A549 (cell line): ENCODE data around the gene NOL4. TPM values are rescaled to one million over a fixed set of nuclear protein-coding genes. Genes with fewer than 3 reads are reported as not detected.

Source experiments
- ATAC-seq, 2 experiments: fragments of 200-7000 bp in 1 of 2; fragments of >200 bp in 1 of 2; cut with Nextera tagmentation in 1 of 2; cut with Tn5 transposase in 1 of 2; 3 replicates each; pipeline versions ENCODE4 v1.8.0 to v1.9.1; 2018 to 2020; ENCODE audit warnings: mild to moderate bottlenecking in 1 of 2, moderate library complexity in 1 of 2
- CTCF ChIA-PET: fragments of 300-600 bp; sonication (Branson Sonifier 250); formaldehyde crosslinking; extraction: SDS; loops from one replicate; lab custom pipeline; 2021; ENCODE audit warnings: antibody characterized with exemption, inconsistent platforms; lab: Yijun Ruan, JAX
- POLR2A ChIA-PET: fragments of 350-600 bp; formaldehyde crosslinking; extraction: SDS; loops from one replicate; lab custom pipeline; 2021; ENCODE audit warnings: antibody characterized with exemption, inconsistent platforms; lab: Yijun Ruan, JAX
- DNase-seq, 2 experiments: peaks; one replicate each; pipeline versions ENCODE4 v3.0.0 to v3.0.0-alpha.2; 2011 to 2016; ENCODE audit warnings: low read depth in 1 of 2, low spot score in 1 of 2
- FAIRE-seq: peaks from 2 replicates; lab custom pipeline; 2011; peaks lifted over from hg19 to GRCh38; lab: Jason Lieb, UNC
- H3K27ac ChIP-seq, 2 experiments: fragments of >200 bp; sonication (Bioruptor Twin); formaldehyde crosslinking; 3 replicates each; pipeline ENCODE4 v1.5.1; 2016 to 2017
- H3K4me1 ChIP-seq: fragments of >200 bp; sonication (Bioruptor Twin); formaldehyde crosslinking; 3 replicates; pipeline ENCODE4 v1.6.1; 2016
- H3K4me2 ChIP-seq: fragments of >200 bp; sonication (Bioruptor Twin); formaldehyde crosslinking; 3 replicates; pipeline ENCODE4 v1.6.1; 2016
- H3K4me3 ChIP-seq: fragments of >200 bp; sonication (Bioruptor Twin); formaldehyde crosslinking; 3 replicates; pipeline ENCODE4 v1.5.1; 2016
- H3K9me3 ChIP-seq: fragments of >200 bp; sonication (Bioruptor Twin); formaldehyde crosslinking; 3 replicates; pipeline ENCODE4 v1.6.1; 2016
- BCL3 ChIP-seq: fragments of >200 bp; sonication (Bioruptor Twin); formaldehyde crosslinking; IDR thresholded peaks from 3 replicates; pipeline ENCODE4 v1.6.1; 2016
- CTCF ChIP-seq: fragments of >200 bp; sonication (Bioruptor Twin); formaldehyde crosslinking; IDR thresholded peaks from 3 replicates; pipeline ENCODE4 v1.5.1; 2016
- ELK1 ChIP-seq: fragments of 150-350 bp; IDR thresholded peaks from 2 replicates; pipeline ENCODE4 v1.6.1; 2014; ENCODE audit warnings: low read depth, mild to moderate bottlenecking, low read length
- HES2 ChIP-seq: fragments of >200 bp; sonication (Bioruptor Twin); formaldehyde crosslinking; IDR thresholded peaks from 2 replicates; pipeline ENCODE4 v1.6.1; 2016
- MAX ChIP-seq: IDR thresholded peaks from 2 replicates; pipeline ENCODE4 v1.6.1; 2012
- PBX3 ChIP-seq: IDR thresholded peaks from 2 replicates; pipeline ENCODE4 v1.6.1; 2012
- RFX5 ChIP-seq: fragments of 450-650 bp; IDR thresholded peaks from 2 replicates; pipeline ENCODE4 v1.7.1; 2014; ENCODE audit warnings: antibody characterized with exemption, mild to moderate bottlenecking, moderate library complexity
- TFCP2L1 ChIP-seq: fragments of 250-450 bp; sonication (Bioruptor Pico); IDR thresholded peaks from 2 replicates; pipeline ENCODE4 v1.5.0; 2021; ENCODE audit warnings: mild to moderate bottlenecking
- TP53 ChIP-seq: fragments of 250-450 bp; sonication (Bioruptor Pico); IDR thresholded peaks from 2 replicates; pipeline ENCODE4 v1.5.0; 2021; ENCODE audit warnings: mild to moderate bottlenecking, moderate library complexity
- WGBS: methylation state at CpG from one replicate; pipeline ENCODE4 v1.1.6; 2017; ENCODE audit errors: missing lambda C conversion rate; 5-methylcytosine and 5-hydroxymethylcytosine counted together
- polyA plus RNA-seq, 4 experiments: library from polyadenylated mRNA; depleted of rRNA in 3 of 4; stranded (reverse); fragments of >200 nt; fragmentation: RNase III in 1 of 4; extraction: RNeasy Plus Mini Kit Qiagen cat#74134 plus additional on column Dnase treatment in 1 of 4; gene quantifications; 2 replicates in 3 of 4; 3 replicates in 1 of 4; pipeline ENCODE4 v1.2.3, GENCODE V29; 2011 to 2017

The NOL4 gene
- polyA plus RNA-seq, 2 of the 4 experiments (the other 2 are of a cell fraction) = not detected

GRCh38 chr18:34189656-34190435, 34.9 kb downstream of the NOL4 start:
- Histone ChIP-seq H3K4me1 (no peaks in the 10 kb centered on the region), H3K9me3 (no peaks in the 10 kb centered on the region), H3K4me3 (no peak overlapping the region), H3K27ac (no peak overlapping the region), H3K4me2 (no peak overlapping the region)
- ChIA-PET CTCF (no interaction called here), POLR2A (no interaction called here)
- ATAC-seq (no peak), FAIRE-seq (no peak), DNase-seq (no peak)
- WGBS = 48% methylated on average over 3 of the region's 3 CpGs
- TF ChIP-seq CTCF = no peak
- no peak for TF ChIP-seq BCL3
- no peak for TF ChIP-seq TP53
- no peak for TF ChIP-seq PBX3
- TF ChIP-seq HES2 = no peak
- TF ChIP-seq MAX = no peak
- no peak for TF ChIP-seq RFX5
- TF ChIP-seq ELK1 = no peak
- TF ChIP-seq TFCP2L1 (CRISPR knock-in tag) = no peak
